HEK293 (cell line): Measurements from ENCODE around the gene DOCK4.

ENCODE experiments used
- CTCF ChIA-PET: fragments of 350-600 bp; formaldehyde crosslinking; extraction: SDS; loops from one replicate; lab custom pipeline; 2021; ENCODE audit warnings: antibody characterized with exemption; lab: Yijun Ruan, JAX
- POLR2A ChIA-PET: fragments of 300-600 bp; formaldehyde crosslinking; extraction: SDS; loops from one replicate; lab custom pipeline; 2020; ENCODE audit warnings: antibody characterized with exemption, inconsistent platforms; lab: Yijun Ruan, JAX
- H3K27ac ChIP-seq: fragments of 200-500 bp; sonication (Bioruptor generic); 2 replicates; pipeline ENCODE4 v1.5.1; 2014; ENCODE audit warnings: low read depth, low read length, control low read depth, inconsistent platforms; ENCODE audit errors: extremely low read depth
- H3K36me3 ChIP-seq, 2 experiments: fragments of 200-500 bp in 1 of 2; sonication (Bioruptor generic) in 1 of 2; 1 replicate in 1 of 2; 2 replicates in 1 of 2; pipeline ENCODE4 v1.5.1; 2014 to 2017; ENCODE audit warnings: inconsistent platforms in 2 of 2, low read length in 2 of 2; ENCODE audit not compliant: control insufficient read depth in 2 of 2, insufficient read depth in 1 of 2
- H3K4me1 ChIP-seq: fragments of 200-500 bp; sonication (Bioruptor generic); 2 replicates; pipeline ENCODE4 v1.5.1; 2014; ENCODE audit warnings: mild to moderate bottlenecking, low read length, inconsistent platforms; ENCODE audit not compliant: control insufficient read depth, insufficient read depth
- H3K4me3 ChIP-seq: 2 replicates; pipeline ENCODE4 v1.5.1; 2011; ENCODE audit warnings: low read depth, mild to moderate bottlenecking, control low read depth, low read length, moderate library complexity
- H3K9me3 ChIP-seq: fragments of 200-500 bp; sonication (Bioruptor generic); 2 replicates; pipeline ENCODE4 v1.5.1; 2014; ENCODE audit warnings: low read depth, low read length, inconsistent platforms; ENCODE audit not compliant: control insufficient read depth, insufficient read depth
- BCL11B ChIP-seq: fragments of 450-650 bp; formaldehyde crosslinking; IDR thresholded peaks from 2 replicates; pipeline ENCODE4 v1.5.1; 2016; ENCODE audit warnings: low read depth, missing biosample characterization, missing genetic modification characterization
- HIC1 ChIP-seq: fragments of 450-650 bp; formaldehyde crosslinking; IDR thresholded peaks from 2 replicates; pipeline ENCODE4 v1.5.1; 2016; ENCODE audit warnings: missing biosample characterization, missing genetic modification characterization
- OSR2 ChIP-seq: fragments of 450-650 bp; formaldehyde crosslinking; IDR thresholded peaks from 2 replicates; pipeline ENCODE4 v1.5.1; 2016; ENCODE audit warnings: missing biosample characterization, missing genetic modification characterization
- REST ChIP-seq: fragments of 450-650 bp; formaldehyde crosslinking; IDR thresholded peaks from 2 replicates; pipeline ENCODE4 v1.5.1; 2016; ENCODE audit warnings: missing biosample characterization, missing genetic modification characterization
- TCF7L2 ChIP-seq: IDR thresholded peaks from 2 replicates; pipeline ENCODE4 v1.6.1; 2011; ENCODE audit warnings: low read depth, mild to moderate bottlenecking, inconsistent platforms, low read length, moderate library complexity, borderline replicate concordance
- ZBTB44 ChIP-seq: fragments of 450-650 bp; IDR thresholded peaks from 2 replicates; pipeline ENCODE4 v1.5.1; 2018; ENCODE audit warnings: missing biosample characterization, mild to moderate bottlenecking, missing genetic modification characterization
- ZFHX2 ChIP-seq: fragments of 450-650 bp; formaldehyde crosslinking; conservative IDR thresholded peaks from 2 replicates; pipeline ENCODE4 v1.5.1; 2016; ENCODE audit warnings: missing biosample characterization, missing genetic modification characterization
- ZNF140 ChIP-seq: fragments of 450-650 bp; formaldehyde crosslinking; IDR thresholded peaks from 2 replicates; pipeline ENCODE4 v1.5.1; 2016; ENCODE audit warnings: missing biosample characterization, missing genetic modification characterization
- ZNF146 ChIP-seq: fragments of 450-650 bp; formaldehyde crosslinking; IDR thresholded peaks from 2 replicates; pipeline ENCODE4 v1.5.1; 2016; ENCODE audit warnings: missing biosample characterization, missing genetic modification characterization
- ZNF175 ChIP-seq: fragments of 450-650 bp; formaldehyde crosslinking; IDR thresholded peaks from 2 replicates; pipeline ENCODE4 v1.5.1; 2016; ENCODE audit warnings: missing biosample characterization, missing genetic modification characterization
- ZNF211 ChIP-seq: fragments of 450-650 bp; formaldehyde crosslinking; IDR thresholded peaks from 2 replicates; pipeline ENCODE4 v1.5.1; 2016; ENCODE audit warnings: low read depth, missing biosample characterization, missing genetic modification characterization
- ZNF23 ChIP-seq: fragments of 450-650 bp; formaldehyde crosslinking; IDR thresholded peaks from 2 replicates; pipeline ENCODE4 v1.5.1; 2016; ENCODE audit warnings: missing biosample characterization, missing genetic modification characterization, borderline replicate concordance
- ZNF26 ChIP-seq: fragments of 450-650 bp; formaldehyde crosslinking; IDR thresholded peaks from 2 replicates; pipeline ENCODE4 v1.5.1; 2016; ENCODE audit warnings: missing biosample characterization, missing genetic modification characterization
- ZNF292 ChIP-seq: fragments of 450-650 bp; formaldehyde crosslinking; IDR thresholded peaks from 2 replicates; pipeline ENCODE4 v1.5.1; 2016; ENCODE audit warnings: low read depth, missing biosample characterization, missing genetic modification characterization, borderline replicate concordance
- ZNF426 ChIP-seq: fragments of 450-650 bp; formaldehyde crosslinking; IDR thresholded peaks from 2 replicates; pipeline ENCODE4 v1.5.1; 2017; ENCODE audit warnings: missing biosample characterization, missing genetic modification characterization, mild to moderate bottlenecking, inconsistent platforms, moderate library complexity
- ZNF658 ChIP-seq: fragments of 450-650 bp; formaldehyde crosslinking; IDR thresholded peaks from 2 replicates; pipeline ENCODE4; 2016; ENCODE audit warnings: missing biosample characterization, missing genetic modification characterization
- ZNF677 ChIP-seq: fragments of 450-650 bp; IDR thresholded peaks from 2 replicates; pipeline ENCODE4 v1.5.0; 2018; ENCODE audit warnings: missing biosample characterization, mild to moderate bottlenecking, missing genetic modification characterization, moderate library complexity
- ZNF707 ChIP-seq: fragments of 450-650 bp; formaldehyde crosslinking; IDR thresholded peaks from 2 replicates; pipeline ENCODE4 v1.5.1; 2016; ENCODE audit warnings: missing biosample characterization, missing genetic modification characterization
- ZNF791 ChIP-seq: fragments of 450-650 bp; formaldehyde crosslinking; IDR thresholded peaks from 2 replicates; pipeline ENCODE4 v1.5.1; 2016; ENCODE audit warnings: missing biosample characterization, missing genetic modification characterization
- ZNF830 ChIP-seq: fragments of 450-650 bp; IDR thresholded peaks from 2 replicates; pipeline ENCODE4 v1.5.0; 2018; ENCODE audit warnings: missing biosample characterization, missing genetic modification characterization, low read depth, mild to moderate bottlenecking, moderate library complexity

Gene DOCK4

GRCh38 chr7:111787099-111787498 lies 419.1 kb downstream of the DOCK4 start:
- TF ChIP-seq ZNF175 (tag by site-specific recombination) (no peak), ZNF791 (tag by site-specific recombination) (no peak), ZNF292 (tag by site-specific recombination) (no peak), ZNF830 (no peak), ZNF26 (no peak), TCF7L2 (no peak), REST (tag by site-specific recombination) (no peak), ZNF677 (tag by site-specific recombination) (no peak), HIC1 (no peak)
- TF ChIP-seq, all 188 proteins: peak for 0
- Histone ChIP-seq H3K9me3 (no peaks in the 10 kb centered on the region), H3K4me1 (no peaks in the 10 kb centered on the region), H3K4me3 (no peak overlapping the region), H3K36me3 (no peaks in the 10 kb centered on the region), H3K27ac (no peak overlapping the region)
- POLR2A ChIA-PET = no interaction called here
- CTCF ChIA-PET = interaction anchor here (0.5 kb wide), 1 partner anchor 665 kb away, joined by 4 read pairs; no protein-coding TSS in a partner anchor

GRCh38 chr7:111785076-111785475 lies 421.1 kb downstream of the DOCK4 start:
- Histone ChIP-seq H3K27ac (no peak overlapping the region), H3K9me3 (no peaks in the 10 kb centered on the region), H3K4me1 (no peaks in the 10 kb centered on the region), H3K4me3 (no peak overlapping the region), H3K36me3 (no peaks in the 10 kb centered on the region)
- ChIA-PET POLR2A (no interaction called here), CTCF (no interaction called here)
- TF ChIP-seq ZNF26 (no peak), BCL11B (no peak), ZFHX2 (tag by site-specific recombination) (no peak), ZNF658 (no peak), ZNF140 (tag by site-specific recombination) (no peak), ZNF426 (tag by site-specific recombination) (no peak), ZNF146 (tag by site-specific recombination) (no peak), ZNF23 (tag by site-specific recombination) (no peak), REST (tag by site-specific recombination) (no peak), ZNF707 (tag by site-specific recombination) (no peak), ZBTB44 (no peak), ZNF211 (tag by site-specific recombination) (no peak), OSR2 (tag by site-specific recombination) (no peak)
